Sciatic nerve (tissue), 2 donors: Measurements from ENCODE around the gene ITK. TPM values are rescaled to one million over a fixed set of nuclear protein-coding genes. Genes with fewer than 3 reads are reported as not detected.
"Not testable (repeated sequence)": the region's sequence is repeated elsewhere in the genome, so short reads cannot be mapped to it uniquely, and the experiment has no call there.

ENCODE experiments used
- ATAC-seq: fragments of 200-7000 bp; cut with Tn5 transposase; one replicate; pipeline ENCODE4 v1.9.1; 2020; ENCODE audit warnings: mild to moderate bottlenecking, moderate library complexity
- DNase-seq: peaks from one replicate; pipeline ENCODE4 v3.0.0-alpha.2; 2020; ENCODE audit warnings: low spot score
- intact Hi-C: fragments of 100-400 bp; cut with DNase I; formaldehyde crosslinking; loops from one replicate; pipeline ENCODE4 v1.14.2; 2022
- total RNA-seq: library from RNA; stranded (reverse); fragmentation: NEBNext Ultra II Directional; extraction: Animal tissue kit (Norgen Biotek cat#: 25700); gene quantifications from one replicate; pipeline ENCODE4 v1.2.1, GENCODE V29; 2021
- donor health status: DM: no; HTN: no; CAD: no.
- donor health status: DM: no; HTN: no; CAD: no.

ITK gene
- total RNA-seq, 1 donor from 2014 or later: 4.8 TPM

DNA sequence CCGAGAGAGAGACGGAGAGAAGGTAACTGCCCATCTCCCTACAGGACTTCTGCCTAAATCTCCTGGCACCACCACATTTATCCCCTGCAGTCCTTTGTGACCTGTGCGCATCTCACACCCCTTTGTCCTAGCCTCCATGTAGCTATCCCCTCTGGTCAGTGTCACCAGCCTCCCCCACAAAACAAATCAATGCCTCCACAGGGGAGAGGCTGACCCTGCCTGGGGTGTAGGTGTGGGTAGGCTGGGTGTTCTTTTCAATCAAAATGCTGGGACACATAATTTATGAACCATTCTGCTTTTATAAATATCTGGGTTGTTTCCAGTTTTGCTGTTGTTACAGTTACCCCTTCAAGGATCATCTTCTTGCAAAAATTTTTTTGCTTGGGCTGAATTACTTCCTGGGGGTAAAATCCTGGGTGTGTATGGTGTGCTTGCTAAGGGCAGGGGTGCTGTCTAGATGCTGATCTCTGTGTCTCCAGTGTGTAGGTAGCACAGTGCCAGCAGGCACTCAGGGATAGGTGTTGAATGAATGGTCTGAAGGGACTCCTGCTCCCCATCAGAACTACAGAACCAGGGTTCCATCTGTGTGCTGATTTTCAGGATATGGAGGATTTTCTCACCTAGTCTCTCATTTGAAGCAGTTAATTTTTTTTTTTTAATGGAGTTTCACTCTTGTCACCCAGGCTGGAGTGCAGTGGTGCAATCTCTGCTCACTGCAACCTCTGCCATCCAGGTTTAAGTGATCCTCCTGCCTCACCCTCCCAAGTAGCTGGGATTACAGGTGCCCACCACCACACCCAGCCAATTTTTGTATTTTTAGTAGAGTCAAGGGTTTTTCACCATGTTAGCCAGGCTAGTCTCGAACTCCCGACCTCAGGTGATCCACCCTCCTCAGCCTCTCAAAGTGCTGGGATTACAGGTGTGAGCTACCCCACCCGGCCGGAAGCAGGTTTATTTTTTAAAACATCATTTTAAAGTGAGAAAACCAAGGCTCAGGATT is 14.1 kb upstream of the ITK start, which contains the start of gene GARIN3:
GARIN3 (minus strand) TSS at position 51 of the 1,000 bp plus-strand sequence. CDS start 96 bp downstream, outside the sequence.
- ATAC-seq (no peak), DNase-seq (no peak)
- intact Hi-C loops: no loop called here

DNA sequence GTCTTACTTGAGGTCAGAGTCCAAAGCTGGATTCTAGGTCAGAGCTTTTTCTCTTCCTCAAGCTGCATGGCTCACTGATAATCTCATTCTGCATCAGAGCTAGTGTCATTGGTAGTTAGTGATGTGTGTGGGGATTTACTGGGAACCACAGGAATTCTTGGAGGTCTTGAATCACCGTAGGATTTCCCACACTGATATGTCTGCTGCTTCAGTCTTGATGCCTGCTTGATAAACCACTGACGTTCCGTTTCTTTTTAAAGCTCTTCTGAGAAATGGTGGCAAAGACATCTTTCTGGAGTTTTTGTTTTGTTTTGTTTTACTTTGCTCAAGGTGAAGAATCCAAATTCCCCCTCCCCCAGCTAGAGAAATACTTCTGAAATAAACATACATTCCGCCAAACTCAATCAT is 13.4 kb upstream of the ITK start:
- DNase-seq (no peak), ATAC-seq (no peak)
- intact Hi-C loops: no loop called here

DNA sequence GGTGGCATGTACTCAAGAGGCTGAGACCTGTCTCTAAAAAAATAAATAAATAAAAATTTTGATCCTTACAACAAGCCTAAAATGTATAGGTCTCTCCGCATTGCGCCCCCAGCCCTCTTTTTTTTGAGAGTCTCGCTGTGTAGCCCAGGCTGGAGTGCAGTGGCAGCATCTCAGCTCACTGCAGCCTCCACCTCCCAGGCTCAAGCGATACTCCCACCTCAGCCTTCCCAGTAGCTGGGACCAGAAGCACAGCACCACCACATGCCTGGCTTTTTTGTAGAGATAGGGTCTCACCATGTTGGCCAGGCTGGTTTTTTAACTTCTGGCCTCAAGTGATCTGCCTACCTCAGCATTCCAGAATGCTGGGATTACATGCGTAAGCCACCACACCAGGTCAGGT is 12.4 kb upstream of the ITK start:
- no peak for DNase-seq
- no peak for ATAC-seq
- intact Hi-C loops: no loop called here

DNA sequence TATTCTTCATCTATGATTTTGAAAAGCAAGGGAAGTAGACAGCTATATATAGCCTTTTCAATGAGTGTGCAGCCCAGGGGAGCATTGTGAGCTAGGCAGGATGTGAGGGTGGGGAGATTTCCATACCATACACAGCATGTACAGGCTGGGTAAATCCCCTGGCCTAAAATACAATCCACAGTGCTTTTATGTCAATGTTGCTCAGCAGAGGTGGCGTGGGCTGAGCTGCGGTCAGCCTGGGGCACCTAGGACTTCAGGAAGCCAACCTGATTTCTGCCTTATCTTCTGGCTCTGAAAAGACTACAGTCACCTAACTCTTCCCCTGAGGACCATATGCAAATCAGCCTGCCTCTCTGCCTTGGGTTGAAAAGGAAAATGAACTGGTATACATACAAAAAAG is 8.2 kb upstream of the ITK start:
- intact Hi-C loops: no loop called here
- DNase-seq (no peak), ATAC-seq (no peak)

DNA sequence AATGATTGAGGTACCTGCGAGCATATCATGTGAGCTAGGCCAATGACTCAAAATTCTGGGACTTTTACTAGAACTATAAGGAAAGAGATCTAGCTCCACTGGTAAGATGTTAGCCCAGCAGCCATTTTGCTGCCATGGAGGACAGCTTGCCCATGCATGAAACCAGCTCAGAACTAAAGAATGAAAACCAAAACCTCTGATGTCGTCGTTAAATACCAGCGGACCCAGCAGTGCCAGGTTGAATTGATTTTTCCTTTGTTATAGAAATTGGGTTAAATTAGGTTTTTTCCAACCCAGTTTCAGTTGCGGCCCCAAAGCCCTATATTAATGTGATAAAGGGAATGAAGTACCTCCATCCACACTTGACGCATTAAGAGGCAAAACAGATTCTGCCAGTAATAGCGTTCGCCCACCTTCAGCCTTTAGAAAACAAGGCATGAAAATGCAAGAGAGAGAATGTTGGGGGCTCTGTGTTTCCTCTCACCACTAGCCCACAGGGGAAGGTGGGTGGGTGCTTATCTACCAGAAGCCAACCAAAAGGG is 5.5 kb upstream of the ITK start:
- ATAC-seq: no peak
- DNase-seq: no peak
- intact Hi-C loops: no loop called here

DNA sequence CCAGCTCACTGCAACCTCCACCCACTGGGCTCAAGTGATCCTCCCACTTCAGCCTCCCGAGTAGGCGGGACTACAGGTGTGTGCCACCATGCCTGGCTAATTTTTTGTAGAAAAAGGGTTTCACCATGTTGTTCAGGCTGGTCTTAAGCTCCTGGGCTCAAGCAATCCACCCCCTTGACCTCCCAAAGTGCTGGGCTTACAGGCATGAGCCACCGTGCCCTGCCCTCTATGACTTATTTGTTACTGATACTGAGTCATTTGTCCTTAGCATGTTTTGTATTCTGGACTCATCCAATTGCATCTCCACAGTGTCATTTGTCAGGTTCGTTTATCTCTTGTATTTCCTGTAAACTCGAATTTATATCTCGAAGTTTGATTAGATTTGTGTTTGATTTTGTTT is 2.7 kb upstream of the ITK start:
- intact Hi-C loops: no loop called here
- DNase-seq (no peak), ATAC-seq (no peak)

DNA sequence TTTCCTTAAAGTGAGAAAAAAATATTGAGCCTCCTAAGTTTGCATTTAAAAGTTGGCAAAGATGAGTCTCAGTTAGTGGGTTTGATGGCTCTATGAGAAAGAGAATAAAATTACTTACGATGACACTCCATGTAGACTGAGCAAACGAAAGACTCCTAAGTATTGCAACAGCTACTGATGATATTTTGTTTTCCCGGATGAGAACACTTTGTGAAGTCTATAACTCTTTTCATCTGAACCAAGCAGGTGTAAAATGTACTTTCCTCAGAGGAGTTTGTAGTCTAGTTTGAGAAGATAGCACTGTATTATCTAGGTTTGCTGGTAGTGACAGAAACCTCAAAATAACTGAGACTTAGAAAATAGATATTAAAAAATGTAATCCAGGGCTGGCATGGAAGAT is 1.7 kb upstream of the ITK start:
- DNase-seq (no peak), ATAC-seq (no peak)
- intact Hi-C loops: no loop called here

DNA sequence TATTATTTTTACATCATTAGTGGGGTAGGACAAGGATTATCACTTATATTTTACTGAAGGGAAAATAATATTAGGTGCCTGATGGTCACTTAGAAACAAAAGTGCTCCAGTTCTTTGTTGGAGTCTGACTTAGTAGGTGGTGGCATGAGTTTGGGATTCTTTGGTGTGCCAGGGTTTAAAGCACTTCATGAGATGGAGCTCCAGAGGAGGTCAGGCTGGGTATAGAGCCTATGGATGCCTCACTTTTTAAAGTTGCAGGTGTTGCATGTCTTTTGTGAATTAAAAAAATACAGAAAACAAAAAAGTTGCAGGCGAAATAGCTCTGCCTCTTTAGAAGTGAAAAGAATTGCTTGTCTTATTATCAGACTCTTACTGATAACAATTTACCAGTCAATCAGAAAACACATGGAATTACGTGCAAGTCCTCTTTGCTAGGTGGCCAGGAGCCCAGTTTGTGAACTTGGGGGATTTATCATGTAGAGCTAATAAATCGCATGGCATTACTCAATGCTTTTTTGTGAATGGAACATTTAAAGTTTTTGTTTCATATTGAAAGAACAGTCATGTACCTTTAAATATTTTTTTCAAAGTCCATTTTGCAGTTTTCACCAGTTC is 1.6 kb downstream of the ITK start:
- no peak for DNase-seq
- intact Hi-C loops: no loop called here
- ATAC-seq: no peak

DNA sequence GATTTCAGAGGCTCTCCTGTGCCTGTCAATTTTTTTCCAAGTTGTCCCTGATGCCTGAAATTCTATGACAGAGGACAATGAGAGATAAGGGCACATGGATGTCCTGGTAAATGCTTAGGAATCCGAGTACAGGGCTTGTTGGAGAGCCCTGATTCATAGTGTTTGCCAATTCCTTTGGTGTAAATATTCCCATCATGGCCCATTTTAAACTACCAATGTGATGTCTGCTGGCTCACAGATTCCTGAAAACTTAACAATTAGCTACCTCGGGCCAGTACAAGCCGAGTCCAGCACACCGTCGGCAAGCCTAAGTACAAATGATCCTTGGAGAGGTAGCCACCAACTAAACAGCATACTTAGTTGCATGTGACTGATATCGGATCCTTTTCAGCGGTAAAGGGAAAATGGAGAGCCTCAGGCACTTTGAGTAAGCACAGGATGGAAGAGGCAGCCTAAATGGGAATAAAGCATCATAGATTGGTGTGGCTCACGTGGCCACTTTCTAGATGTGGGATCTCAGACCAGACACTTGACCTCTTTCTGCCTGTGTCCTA is 3.6 kb downstream of the ITK start:
- intact Hi-C loops: no loop called here
- DNase-seq (no peak), ATAC-seq (no peak)

DNA sequence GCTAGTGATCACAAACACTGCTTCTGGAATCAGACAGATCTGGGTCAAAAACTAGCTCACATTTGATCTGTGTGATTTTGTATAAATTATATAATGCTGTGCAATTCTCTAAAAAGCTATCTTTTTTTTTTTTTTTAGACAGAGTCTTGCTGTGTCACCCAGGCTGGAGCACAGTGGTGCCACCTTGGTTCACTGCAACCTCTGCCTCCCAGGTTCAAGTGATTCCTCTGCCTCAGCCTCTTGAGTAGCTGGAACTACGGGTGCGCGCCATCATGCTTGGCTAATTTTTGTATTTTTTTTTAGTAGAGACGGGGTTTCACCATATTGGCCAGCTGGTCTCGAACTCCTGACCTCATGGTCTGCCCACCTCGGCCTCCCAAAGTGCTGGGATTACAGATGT is 4.5 kb downstream of the ITK start:
- DNase-seq, intact Hi-C loops, ATAC-seq: not testable (repeated sequence)

DNA sequence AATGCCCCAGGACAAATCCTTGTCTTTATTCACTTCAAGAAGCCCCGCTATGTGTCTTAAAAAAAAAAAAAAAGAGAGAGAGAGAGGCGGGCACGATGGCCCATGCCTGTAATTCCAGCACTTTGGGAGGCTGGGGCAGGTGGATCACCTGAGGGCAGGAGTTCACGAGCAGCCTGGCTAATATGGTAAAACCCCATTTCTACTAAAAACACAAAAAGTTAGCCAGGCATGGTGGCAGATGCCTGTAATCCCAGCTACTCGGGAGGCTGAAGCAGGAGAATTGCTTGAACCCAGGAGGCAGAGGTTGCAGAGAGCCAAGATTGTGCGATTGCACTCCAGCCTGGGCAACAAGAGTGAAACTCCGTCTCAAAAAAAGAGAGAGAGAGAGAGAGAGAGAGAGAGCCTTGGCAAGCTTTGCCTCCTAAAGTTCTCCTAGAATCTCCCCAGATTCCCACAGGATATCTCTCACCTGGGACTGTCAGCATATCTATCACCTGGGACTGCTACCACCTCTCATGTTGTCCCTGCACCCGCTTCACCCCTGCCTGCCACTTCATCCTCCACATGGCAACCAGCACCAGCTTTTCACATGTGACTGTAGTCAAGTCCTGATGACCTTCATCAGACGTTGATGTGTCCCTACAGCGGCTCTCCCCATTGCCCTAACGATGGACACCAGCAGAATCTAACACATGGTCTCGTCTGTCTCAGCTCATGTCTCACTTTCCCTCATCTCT is 5.8 kb downstream of the ITK start:
- no peak for ATAC-seq
- intact Hi-C loops: no loop called here
- no peak for DNase-seq

DNA sequence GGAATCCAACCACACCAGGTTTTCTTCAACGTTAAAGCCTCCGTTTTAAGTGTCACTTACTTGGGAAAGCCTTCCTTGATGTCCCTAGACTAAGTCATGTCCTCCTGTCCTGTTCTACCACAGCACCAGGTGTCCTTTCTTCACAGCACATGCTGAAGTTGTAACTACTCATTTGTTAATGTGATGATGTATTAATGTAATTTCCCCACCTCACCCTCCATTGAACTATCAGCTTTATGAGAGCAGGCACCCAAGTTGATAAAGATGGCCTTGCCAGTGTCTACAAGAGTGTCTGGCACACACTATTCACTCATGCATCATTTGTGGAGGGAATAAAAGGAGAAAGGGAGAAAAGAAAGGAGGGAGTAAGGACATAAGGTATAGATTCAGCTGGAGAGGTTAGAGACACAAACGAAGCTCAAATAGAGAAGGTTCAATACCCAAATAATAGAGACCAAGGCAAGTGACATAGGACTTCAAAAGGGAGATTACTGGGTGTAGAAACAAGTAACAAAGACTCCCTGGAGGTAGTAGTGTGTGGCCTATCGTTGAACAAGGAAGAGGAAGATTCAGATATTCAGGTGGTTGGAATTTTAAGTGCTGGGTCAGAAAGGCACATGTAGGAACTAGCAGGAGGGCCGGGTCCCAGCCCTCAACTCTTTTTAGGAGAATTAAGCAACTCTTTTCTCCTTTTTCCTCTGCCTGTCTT is 6.6 kb downstream of the ITK start:
- intact Hi-C loops: no loop called here
- DNase-seq (no peak), ATAC-seq (no peak)

DNA sequence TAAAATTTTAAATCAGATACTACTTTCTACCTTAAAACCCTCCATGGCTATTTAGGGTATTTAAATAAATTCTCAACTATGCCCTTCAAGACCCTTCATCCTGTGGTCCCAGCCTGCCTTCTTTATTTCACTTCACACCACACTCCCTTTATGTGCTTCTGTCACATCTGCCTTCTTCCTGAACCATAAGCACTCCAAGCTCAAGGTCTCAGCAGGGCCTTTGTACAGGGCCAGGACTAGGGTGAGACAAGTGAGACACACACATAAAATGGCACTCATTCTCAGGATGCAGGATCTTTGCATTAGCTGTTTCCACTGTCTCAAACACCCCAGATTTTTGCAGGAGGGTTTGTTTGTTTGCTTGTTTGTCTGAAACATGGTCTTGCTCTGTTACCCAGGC is 7.6 kb downstream of the ITK start:
- ATAC-seq (no peak), DNase-seq (no peak)
- intact Hi-C loops: no loop called here

DNA sequence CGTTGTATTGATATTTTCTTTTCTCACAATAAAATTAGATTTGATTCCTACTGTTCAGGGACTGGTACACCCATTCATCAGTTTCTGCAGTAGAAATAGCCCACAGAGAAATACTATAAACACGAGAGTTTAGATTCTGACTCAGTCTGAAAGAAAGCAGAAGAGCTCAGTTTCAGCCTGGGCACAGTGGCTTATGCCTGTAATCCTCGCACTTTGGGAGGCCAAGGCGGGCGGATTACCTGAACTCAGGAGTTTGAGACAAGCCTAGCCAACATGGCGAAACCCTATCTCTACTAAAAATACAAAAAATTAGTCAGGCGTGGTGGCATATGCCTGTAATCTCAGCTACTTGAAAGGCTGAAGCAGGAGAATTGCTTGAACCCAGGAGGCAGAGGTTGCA is 8.6 kb downstream of the ITK start:
- DNase-seq (no peak), ATAC-seq (no peak)
- intact Hi-C loops: no loop called here

DNA sequence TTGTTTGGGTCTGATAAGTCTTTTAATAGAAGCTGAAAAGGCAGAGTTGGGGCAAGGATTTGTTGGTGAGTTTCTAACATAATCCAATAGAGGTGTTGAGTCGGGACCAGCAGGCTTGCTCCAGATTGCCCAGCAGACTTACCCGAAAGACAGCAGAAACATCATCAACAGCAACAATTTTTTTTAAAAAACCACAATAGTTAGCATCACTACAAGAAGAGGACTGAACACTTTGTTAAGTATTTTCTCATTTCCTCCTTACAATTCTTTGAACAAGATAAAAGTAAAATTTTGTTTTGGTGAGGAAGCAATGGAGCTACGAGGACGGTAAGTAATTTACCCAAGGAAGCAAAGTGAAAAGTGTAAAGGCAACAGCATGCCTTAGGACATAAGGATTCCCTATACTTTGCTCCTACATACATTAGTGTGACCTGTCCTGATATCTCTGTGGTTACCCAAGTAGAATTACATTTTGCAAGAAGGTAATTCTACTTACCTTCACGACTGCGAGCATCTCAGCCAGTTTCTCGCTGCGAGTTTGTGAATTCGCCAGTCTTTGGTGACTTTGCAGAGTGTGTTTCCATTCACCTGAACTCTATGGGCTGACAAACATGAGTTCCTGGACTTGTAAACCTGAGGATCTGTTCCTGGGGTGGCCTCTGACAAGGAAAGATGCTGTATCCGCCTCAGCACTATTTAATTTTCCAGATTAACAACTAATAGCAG is 13.2 kb downstream of the ITK start:
- intact Hi-C loops: no loop called here
- ATAC-seq: no peak
- DNase-seq: no peak

DNA sequence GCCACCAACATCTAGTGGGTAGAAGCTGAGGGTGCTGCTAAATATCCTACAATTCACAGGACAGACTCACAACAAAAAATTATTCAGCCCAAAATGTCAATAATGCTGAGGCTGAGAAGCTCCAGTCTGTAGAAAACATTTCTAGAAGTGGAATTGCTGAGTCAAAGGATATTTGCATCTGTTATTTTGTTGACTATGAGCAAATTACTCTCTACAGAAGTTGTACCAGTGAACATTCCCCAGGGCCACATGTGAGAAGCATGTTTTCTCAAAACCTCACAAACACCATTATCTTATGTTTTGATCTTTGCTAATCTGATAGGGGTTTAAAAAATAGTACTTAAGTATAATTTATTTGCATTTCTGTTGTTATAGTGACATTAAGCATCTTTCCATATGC is 15.4 kb downstream of the ITK start:
- DNase-seq: no peak
- intact Hi-C loops: no loop called here
- ATAC-seq: no peak

DNA sequence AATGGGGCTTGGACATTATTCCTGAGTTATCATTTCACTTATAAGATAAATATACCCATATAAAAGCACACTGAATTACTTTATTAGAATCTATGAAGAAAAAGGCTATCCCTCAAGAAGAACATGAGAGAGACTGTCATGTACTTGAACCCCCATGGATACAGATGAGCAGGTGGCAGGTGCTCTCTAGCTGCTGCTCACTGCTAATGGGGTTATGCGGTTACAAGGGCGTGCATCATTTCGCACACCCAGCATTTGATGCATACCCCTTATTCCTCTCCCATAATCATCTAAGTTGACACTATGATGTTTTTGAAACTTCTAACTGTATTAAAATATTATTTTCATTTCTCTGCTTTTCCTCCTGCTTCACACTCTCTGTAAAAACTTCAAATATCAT is 16.4 kb downstream of the ITK start:
- no peak for ATAC-seq
- intact Hi-C loops: no loop called here
- no peak for DNase-seq
